Coronary artery (tissue), 2 donors: ENCODE measurements around the gene RAB14.
A peak's percentile ranks its signal among the peaks of the same experiment; 100 is the strongest.

Experiments
- DNase-seq: peaks from one replicate; pipeline ENCODE4 v3.0.0-alpha.2; 2017; ENCODE audit warnings: low spot score
- H3K27ac ChIP-seq, 2 donors: fragments of 200-600 bp; sonication (generic); one replicate each; pipeline ENCODE4 v1.5.1; 2016 to 2019
- H3K4me3 ChIP-seq: fragments of 200-600 bp; sonication (generic); 2 replicates; pipeline ENCODE4 v1.5.1; 2016; ENCODE audit warnings: mild to moderate bottlenecking, moderate library complexity
- TF ChIP-seq, protein P1 (sequence below): fragments of 200-600 bp; sonication (generic); IDR thresholded peaks from one replicate; pipeline ENCODE4 v1.5.1; 2019; ENCODE audit warnings: antibody characterized with exemption

Gene RAB14

DNA sequence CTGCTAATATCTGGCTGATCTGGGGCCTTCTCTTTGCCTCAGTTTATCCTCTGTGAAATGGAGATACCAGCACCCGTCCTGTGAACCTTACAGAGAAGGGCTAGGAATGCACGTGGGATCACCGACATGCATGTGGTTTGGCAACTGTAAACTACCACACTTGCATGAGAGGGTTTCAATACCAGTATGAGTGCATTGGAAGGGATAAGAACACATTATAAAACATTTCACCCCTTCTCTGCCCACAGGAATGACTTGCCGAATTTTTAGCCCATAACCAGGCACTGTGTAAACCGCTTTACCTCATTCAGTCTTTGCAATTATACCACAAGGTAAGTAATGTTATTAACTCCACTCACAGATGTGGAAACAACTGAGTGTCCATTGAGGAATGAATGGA is 8.9 kb upstream of the RAB14 start:
- no peak overlapping the region for H3K27ac ChIP-seq
- no peak for DNase-seq
- H3K4me3 ChIP-seq = no peak overlapping the region
- TF ChIP-seq, protein P1, sequence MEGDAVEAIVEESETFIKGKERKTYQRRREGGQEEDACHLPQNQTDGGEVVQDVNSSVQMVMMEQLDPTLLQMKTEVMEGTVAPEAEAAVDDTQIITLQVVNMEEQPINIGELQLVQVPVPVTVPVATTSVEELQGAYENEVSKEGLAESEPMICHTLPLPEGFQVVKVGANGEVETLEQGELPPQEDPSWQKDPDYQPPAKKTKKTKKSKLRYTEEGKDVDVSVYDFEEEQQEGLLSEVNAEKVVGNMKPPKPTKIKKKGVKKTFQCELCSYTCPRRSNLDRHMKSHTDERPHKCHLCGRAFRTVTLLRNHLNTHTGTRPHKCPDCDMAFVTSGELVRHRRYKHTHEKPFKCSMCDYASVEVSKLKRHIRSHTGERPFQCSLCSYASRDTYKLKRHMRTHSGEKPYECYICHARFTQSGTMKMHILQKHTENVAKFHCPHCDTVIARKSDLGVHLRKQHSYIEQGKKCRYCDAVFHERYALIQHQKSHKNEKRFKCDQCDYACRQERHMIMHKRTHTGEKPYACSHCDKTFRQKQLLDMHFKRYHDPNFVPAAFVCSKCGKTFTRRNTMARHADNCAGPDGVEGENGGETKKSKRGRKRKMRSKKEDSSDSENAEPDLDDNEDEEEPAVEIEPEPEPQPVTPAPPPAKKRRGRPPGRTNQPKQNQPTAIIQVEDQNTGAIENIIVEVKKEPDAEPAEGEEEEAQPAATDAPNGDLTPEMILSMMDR = no peak

DNA sequence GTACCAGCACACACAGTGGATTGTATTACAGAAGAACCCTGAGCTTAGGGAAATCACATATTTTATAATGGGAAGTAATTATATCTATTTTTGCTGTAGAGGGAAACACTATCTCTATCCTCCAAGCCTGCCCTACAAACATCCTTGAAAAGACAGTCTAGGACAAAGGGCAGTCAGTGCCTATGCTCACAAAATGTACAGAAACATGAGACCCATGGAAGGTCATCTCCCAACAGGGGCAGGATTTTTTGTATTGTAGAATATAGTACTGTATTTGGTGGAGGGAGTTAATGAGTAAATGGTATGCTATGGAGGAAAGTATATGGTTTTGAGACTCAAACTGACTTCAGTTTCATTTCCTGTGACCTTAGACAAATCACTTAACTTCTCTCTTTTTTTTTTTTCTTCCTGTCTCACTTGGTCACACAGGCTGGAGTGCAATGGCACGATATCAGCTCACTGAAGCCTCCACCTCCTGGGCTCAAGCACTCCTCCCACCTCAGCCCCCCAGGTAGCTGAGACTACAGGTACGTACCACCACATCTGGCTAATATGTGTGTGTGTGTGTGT is 5.8 kb upstream of the RAB14 start:
- Histone ChIP-seq H3K27ac (no peak overlapping the region), H3K4me3 (no peak overlapping the region)
- TF ChIP-seq, protein P1 = no peak
- DNase-seq = no peak

DNA sequence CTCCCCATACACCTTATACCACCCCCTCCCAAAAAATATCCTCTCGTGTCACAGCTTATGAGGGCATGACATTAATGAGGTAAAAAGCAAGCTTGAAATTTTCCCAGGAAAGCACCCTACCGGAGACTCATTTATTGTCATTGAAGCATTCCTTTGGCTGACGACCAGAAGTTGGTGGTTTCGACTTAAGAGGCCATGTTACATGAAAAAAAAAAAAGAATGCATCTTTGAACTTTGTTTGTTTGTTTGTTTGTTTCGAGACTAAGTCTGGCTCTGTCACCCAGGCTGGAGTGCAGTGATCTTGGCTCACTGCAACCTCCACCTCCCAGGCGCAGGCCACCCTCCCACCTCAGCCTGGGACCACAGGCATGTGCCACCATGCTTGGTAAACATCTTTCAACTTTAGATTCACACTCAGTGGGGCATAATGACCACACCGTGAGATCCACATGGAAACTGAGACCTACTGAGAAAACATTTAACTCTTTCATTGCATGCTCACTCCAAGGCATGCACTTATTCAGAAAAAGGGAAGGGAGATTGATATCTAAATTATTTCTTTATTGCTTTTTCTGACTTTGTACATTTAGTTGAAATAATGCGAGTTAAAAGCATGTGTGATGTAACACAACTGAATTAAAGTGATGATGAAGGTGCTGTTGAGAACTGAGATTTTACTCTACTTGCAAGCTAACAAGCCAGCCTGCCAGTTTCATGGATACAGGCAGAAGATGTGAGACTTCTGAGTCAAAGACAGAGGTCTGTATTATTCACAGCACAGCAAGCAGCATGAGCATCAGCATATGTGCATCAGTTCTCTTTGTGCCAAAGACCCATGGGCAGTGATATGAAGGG is 5.1 kb upstream of the RAB14 start:
- no peak for DNase-seq
- TF ChIP-seq, protein P1 = no peak
- no peak overlapping the region for H3K4me3 ChIP-seq
- H3K27ac ChIP-seq = no peak overlapping the region

DNA sequence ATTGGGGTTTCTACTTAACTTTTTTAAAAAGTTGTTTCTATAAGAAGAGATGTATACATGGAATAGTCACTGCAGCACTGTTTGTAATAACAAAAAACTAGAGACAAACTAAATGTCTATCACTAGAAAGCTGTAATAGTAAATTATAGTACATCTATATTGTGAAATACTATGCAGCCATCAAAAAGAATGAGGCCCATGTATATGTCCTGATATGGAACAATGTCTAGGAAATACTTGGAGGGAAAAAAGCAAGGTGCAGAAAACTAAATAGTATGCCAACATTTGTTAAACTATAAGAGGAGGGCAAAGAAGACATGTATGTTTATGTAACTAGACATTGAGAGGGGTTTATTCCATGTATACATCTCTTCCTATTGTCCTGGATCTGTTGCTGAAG is 2.9 kb upstream of the RAB14 start:
- Histone ChIP-seq H3K4me3 (no peak overlapping the region), H3K27ac (no peak overlapping the region)
- TF ChIP-seq, protein P1 = no peak
- DNase-seq = no peak

DNA sequence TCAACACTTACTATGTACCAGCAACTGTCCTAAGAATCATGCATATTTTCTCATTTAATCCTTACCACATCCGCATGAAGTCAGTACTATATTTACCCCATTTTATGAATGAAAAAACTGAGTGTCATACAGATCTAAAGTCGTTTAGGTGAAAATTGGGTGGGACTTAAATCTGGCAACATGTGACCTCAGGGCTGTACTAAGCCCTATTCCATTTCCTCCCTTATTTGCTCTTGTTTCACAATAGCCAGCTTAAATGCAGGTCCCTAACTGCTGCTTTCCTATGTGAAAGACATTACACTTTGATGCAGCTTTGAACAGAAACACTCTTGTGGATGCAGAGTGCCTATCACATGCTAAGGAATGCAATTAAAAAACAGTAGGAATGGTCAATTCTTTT is 2.5 kb upstream of the RAB14 start:
- TF ChIP-seq, protein P1 = no peak
- H3K4me3 ChIP-seq = no peak overlapping the region
- DNase-seq = no peak
- H3K27ac ChIP-seq = no peak overlapping the region

DNA sequence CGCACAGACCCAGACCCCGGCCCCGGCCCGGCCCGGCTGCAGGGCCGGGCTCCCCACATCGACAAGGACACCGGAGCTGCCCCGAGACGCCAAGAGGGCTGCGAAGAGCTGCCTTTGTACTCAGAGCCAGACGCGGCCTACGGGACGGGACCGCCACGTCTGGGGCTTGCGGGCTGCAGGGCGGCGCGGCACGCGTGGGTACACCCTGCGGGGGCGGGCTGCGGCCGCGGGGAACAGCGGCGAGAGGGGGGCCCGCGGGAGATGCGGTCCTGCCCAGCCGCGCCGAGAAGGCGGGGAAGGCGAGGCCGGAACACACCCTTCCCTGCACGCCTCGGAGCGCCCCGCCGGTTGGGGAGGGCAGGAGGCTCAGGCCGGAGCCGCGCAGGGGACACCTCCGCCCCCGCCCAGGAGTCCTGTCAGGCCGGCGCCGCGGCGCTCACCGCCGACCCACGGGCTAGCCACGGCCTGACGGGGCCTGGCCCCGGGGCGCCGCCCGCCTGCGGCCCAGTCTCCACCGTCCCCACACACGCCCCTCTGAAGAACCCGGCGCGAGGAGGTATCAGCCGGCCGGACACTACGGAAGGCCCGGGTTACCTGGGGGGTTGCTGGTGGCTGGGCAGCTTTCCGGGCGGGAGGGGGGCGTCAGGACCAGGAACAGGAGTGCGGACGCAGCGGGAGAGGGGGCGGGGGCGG is 478 bp downstream of the RAB14 start:
- peak overlapping the region; percentile 86 to 98 for H3K27ac ChIP-seq
- DNase-seq = peak; percentile 76
- H3K4me3 ChIP-seq = peak overlapping the region; percentile 92
- TF ChIP-seq, protein P1 = no peak
